Anterior cingulate cortex (tissue), 58 donors: ENCODE measurements around the gene F2.
"Not testable (repeated sequence)": the region's sequence is repeated elsewhere in the genome, so short reads cannot be mapped to it uniquely, and the experiment has no call there.

Experiments
- DNase-seq, 58 donors: peaks; one replicate each; lab custom pipeline; 2025; lab: John Stamatoyannopoulos, UW

Gene F2

DNA sequence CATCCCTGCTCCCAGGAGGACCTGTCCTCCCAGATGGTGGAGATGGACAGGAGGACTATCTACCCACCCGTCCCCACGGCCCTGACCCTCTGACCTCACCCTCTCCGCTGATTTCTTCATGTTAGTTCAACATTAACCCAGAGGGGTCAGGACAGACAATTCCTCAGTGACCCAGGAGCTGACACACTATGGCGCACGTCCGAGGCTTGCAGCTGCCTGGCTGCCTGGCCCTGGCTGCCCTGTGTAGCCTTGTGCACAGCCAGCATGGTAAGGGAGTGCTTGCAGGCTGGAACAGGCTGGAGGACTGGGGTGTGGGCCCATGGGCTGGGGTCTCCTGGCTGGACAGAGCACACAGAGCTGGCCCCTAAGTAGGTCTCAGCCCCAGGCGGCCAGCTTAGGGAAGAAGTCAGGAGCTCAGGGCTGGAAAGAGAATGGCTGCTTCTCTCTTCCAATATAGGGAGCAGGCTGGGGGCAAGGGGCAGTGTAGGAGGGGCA, at the start of gene F2:
TSS of gene F2 (plus strand) at position 166 of the 495 bp plus-strand sequence. CDS start at position 189, 23 bp downstream.
- no peak for DNase-seq

DNA sequence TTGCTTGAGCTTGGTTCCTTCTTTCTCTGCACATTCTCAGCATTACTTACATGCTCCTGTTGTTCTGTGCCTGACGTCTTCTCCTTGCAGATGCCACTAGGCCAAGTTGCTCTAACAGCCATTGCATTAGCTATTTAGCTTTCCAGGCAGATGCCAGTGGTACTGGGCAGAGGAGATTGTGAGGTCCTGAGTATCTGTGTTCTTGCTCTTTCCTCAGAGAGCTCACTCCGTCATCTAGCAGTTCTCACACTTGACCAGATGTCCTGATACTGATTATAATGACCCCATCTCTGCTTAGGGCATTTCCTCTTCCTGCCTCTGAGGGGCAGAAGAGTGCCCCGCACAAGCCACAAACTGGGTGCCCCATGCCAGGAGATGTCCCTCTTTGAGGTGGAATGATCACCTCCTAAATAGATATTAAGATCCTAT, 49.3 kb upstream of the F2 start:
- peak in 1 of 58 donors; percentile 24 for DNase-seq

DNA sequence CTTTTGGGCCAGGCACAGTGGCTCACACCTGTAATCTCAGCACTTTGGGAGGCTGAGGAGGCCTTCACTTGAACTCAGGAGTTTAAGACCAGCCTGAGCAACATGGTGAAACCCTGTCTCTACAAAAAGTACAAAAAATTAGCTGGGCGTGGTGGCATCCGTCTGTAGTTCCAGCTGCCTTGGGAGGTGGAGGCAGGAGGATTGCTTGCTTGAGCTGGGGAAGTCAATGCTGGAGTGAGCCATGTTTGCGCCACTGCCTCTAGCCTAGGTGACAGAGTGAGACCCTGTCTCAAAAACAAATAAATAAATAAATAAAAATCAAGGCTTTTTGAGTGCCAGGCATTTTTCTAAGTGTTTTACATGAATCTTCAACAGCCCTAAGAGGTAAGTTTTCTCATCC, 48.5 kb upstream of the F2 start:
- not testable (repeated sequence) for DNase-seq

DNA sequence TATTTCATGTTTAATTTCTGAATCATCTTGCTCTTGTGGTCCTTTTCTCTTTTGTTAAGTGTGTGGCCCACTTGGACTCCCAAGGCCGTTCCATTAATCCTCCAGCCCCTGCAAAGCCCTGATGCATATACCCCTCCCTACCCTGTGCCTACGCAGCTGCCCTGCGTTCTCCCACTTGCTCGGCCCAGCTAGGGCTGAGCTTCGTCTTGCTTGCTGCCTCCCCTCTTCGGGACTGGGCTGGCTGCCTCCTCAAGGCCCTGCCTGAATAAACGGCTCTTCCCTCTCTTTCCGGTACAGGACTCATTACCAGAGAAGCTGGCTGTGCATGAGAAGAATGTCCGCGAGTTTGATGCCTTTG, 47.1 kb upstream of the F2 start:
- no peak for DNase-seq

DNA sequence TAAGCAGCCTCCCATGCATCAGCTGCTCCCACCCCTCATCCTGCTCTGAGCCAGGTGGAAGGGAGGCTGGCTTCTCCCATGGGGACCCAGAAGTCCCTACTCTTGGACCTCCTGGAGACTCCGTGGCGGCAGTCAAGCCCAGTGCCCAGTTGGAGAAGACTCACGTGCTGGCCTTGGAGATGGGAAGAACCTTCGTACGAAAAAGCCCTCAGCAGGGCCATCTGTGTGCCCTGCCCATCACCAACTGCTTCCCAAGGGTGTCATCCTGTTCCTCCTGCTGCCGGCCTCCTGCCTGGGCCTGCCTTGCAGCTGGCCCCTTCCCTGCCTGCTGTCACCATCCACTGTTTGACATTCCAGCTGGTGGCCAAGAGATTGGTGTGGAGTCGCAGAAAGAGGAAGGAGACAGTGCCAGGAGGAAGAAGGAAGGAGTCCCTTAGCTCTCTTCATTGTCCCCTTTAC, 46.6 kb upstream of the F2 start:
- no peak for DNase-seq

DNA sequence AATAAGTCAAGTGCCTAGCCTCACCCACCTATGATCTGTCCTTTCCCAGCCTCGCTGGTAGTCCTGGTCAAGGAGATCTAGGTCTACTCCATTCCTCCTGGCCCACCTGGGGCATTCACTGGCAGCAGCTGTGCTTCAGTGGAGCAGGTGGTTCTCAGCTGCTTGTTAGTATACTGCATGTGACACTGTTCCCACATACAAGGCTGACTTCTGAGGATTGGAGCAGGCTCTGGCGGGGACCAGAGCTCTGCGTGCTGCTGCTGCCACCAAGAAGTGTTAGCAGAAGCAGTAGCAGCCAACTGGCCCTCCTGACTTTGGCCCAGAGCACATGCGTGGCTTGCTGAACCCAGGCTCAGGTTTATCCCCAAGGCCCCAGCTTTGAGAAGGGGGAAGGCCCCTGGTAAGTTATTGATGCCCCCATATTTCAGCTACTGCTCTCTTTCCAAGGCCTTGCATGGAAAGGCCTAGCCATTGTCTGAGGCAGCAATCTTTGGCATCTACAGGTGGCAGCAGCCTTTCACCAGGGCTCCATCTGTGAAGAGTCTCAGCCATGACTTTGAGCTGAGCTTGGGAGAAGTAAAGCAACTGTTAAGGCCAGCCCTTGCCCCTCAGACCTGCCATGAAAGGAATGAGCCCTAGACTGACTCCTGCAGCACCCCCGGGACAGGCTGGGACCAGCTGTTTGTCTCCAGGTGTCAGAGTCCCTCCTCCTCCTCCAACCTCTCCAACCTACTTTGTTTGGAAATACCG, 45.1 kb upstream of the F2 start:
- no peak for DNase-seq

DNA sequence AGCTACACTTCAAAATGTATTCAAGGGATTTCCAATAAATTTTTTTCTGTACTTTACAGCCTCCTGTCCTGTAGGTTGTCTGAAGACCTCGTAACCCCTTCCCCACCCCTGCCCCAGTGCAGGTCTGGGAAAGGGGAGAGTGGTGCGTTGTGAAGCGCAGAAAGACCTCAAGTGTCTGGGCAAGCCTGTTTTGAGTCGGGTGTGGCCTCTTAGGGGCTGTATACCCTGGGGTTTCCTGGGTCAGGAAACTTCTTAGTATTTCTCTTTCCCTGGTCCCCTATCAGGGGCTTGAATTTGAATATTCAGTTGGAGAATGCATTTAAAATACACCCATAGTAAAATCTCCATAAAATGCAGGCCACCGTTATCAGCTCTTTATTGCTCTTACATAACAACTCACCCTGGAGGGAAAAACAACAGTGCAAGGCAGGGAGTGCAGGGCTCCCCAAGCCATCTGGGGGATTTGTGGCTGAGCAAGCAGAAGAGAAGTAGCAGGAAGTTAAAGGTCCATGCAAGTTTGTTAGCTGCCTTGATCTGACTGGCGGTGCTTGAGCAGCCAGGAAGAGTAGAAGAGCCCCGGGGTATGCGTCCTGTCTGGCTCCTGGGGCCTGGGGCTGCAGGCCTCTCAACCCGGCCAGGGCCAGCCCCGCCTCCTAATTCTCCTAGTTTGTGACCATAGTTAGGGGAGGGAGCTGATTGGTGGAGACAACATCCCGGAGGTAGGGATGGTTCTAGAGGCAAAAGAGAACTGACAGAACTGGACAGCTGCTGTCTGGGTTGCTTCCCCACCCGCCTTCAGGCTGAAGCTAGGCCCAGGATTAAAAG, 44.3 kb upstream of the F2 start:
- DNase-seq: peak in 1 of 58 donors; percentile 45

DNA sequence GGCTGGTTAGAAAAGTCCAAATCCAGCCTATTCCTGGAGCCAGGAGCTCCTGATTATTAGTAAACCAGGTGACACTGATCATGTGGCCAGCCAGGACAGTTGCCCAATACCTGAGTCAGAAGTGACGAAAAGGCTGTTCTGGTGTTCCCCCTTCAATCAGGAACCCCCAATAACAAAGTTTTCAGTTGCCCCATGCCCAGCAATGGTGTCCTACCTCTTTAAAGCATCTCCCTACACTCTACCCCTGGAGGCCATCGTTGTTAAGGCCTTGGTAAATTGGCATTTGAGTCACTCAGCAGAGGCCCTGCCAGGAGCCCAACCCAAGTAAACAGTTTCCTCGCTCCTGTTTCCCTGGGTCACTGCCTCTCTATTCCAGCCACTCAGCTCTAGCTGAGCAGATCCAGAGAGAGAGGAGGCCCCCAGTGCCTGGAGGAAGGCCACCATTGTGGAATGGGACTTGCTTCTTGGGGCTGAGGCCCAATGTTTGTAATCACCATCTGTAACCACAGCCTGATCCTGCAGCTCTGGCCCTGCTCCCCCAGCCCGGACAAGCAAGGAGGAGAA, 43.6 kb upstream of the F2 start:
- peak in 30 of 58 donors; percentile 18 to 84 (median 51) for DNase-seq

DNA sequence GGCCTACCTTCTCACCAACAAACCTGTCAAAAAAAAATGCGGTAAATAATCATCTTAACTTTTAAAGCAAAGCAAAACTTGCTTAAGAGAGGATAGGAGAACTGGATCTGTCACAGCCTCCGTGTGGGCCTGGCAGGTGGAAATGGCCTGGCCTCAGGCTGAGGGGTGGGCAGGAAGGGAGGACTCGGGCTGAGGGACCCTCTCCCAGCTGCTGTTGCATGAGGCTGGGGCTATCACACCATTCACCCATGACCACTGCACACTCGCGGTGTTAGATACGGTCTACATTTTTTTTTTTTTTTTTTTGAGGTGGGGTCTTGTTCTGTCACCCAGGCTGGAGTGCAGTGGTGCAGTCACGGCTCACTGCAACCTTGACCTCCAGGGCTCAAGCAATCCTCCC, 43.1 kb upstream of the F2 start:
- DNase-seq: no peak

DNA sequence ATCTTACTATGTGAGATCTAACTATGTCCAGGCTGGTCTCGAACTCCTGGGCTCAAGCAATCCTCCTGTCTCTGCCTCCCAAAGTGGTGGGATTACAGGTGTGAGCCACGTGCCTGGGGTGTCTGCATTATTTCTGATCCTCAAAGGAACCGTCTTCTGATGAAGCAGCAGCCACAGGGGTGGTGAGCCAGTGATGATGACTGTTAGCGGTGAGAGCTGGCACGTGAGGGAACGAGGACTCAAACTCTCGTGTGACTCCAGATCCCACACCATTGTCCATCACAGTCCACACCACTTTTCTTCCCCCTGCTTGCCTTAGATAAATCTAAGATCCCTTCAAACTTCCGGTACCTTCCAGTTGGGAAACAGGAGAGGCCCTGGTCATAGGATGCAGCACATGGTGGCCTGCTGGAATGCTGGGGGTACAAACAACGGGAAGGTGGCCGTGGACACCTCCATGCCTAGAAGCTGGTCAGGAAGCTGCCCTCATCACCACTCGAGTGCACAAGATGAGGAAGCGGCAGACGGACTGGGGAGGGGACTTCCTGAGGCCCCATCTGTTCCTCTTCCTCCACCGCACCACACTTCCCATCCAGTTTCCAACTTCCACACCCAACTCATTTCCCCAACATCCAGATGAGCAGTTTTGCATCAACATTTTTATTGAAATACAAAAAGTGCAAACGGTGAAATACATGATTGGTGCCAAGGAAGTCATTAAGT, 42.4 kb upstream of the F2 start:
- DNase-seq: peak in 1 of 58 donors; percentile 15

DNA sequence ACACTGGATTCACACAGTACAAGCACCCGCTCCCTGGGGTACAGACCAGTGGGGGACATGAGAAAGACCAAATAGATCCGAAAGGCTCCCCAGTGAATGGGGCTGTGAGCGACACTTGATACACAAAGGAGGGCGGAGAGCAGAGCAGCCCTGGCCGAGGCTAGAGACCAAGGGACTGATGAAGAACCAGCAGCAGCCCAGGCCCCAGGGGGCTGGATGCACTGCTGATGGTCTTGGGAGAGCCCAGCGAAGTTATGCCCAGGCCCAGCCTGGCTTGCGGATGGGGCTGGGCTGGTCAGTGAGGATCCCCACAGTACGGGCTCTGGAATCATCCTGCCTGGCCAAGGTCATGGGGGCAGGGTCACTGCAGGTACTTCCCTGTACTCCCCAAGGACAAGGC, 41.8 kb upstream of the F2 start:
- no peak for DNase-seq

DNA sequence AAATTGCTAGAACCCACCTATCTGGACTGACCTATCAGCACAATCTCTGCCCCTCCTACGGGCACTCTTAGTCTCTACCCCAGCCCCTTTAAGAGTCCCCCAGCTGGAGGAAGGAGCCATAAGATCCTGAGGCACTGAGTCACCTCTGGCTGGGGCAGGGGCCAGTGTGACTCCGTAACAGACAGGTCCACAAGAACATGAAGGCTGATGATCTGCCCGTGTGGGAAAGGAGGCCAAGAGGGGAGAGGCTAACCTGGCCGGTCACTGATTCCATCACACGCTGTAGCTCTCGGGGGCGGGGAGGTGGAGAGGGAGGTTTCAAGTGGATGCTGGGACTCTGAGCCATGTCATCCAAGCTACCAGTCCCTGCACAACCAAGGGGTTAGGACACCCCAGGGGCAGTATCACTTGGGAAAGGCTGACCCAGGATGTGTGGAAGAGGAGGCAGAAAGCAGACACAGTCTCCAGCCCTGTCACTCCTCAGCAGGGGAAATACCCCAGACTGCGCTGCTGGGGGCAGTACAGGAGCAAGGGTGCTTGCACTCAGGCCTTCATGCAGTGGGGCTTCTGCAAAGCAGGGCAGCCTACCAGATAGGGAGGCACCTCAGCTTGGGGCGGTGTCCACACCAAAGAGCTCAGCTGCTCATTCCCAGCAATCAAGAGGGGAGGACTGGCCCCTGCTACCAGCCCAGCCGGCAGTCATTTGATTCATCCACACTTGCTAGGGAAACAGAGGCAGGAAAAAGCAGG, 40.8 kb upstream of the F2 start:
- no peak for DNase-seq

DNA sequence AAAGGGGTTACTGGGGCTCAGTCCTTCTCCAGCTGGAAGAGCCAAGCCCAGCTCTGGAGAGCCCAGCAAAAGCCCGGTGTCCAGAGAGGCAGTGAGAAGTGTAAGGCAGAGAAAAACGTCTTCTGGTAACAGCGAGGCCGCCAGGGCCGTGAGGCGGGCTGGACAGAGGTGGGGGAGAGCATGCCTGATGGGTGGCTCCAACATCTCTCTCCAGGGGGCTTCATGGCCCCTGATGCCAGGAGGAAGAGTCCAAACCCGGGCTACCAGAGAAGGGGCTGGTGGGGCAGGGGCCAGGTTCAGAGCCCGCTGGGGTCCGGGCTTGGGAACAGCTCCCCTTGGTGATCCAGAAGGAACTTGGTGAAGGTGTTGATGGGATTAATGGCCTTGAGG, 40.3 kb upstream of the F2 start:
- DNase-seq: no peak

DNA sequence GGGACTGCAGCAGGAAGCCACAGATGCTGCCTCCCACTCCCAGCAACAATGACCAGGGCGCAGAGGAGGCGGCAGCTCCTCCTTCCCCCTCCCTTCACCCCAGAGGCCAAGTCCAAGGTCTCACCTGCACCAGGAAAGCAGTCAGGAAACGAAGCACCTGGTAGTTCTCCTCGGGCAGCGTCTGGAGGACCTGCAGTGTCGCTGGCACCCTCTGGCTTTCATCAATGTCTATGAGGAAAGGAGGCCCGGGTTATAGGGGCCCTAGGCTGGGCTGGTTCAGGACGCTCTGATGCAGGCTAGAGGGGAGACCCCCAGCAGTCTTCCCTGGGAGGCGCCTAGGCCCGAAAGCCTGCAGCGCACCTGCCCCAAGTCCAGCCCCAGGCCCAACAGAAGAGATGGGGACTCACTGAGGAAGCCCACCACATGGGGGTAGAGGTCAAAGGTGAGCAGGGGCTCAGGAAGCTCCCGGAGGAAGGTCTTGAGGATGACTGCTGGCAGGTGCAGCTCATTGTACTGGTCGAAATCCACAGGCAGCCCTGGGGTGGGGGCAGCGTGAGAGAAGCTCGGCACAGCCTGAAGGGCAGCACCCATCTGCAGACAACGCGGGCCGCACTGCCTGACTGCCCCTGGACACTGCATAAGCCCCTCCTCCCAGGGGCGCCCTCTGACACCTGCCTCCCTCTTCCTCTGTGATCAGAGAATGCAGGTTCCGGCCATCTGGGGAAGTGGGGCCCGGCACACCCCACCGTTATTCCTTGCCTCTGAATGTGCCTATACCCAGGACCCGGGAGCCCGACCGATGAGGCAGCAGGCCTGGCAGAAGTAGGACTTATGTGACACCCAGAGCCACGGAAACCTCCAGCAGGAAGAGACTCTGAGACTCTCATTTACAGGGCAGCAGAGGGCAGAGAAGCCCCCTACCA, 39.5 kb upstream of the F2 start:
- no peak for DNase-seq

DNA sequence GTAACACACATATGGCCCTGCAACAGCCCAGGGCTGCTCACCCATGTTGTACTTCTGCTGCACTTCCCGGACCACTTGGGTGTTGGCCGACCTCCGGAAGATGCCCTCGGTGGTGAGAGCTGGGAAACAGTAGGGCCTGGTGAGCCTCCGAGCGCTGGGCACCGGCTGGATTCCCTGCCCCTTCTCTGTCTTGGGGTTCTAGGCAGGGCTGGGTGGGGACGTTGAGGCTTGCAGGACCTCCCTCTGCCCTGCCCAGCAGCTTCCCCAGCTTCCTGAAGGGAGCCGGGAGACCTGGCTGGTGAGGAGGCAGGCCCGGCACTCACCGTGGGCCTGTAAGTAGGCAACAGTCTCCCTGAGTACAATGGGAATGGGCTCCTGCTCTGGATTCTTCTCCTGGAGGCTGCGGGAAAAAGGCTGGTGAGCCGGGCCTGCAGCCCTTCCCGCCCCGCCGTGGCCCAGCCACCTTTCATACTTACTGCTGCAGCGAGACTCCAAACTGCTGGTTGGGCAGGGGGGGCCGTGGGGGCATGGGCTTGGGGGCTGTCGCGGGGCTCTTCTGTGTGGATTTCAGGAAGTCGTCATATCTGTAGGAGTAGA, 38.8 kb upstream of the F2 start:
- DNase-seq: no peak

DNA sequence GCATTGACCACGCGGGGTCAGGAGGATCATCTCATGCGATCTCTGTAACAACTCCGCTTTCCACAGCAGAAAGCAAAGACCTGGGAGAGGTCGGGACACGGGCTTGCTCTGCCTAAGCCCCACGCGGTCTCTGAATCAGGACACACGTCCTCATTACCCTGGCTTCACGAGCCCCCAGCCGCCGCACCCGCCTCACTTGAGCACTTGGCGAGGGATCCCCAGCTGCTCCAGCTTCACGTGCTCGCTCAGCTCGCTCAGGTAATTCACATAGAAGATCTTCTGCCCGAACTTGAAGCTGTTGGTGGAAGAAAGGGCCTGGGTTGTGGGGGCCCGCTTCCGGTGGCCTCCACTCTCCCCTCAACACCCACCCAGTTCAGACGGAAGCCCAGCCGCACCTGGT, 38.2 kb upstream of the F2 start:
- no peak for DNase-seq

DNA sequence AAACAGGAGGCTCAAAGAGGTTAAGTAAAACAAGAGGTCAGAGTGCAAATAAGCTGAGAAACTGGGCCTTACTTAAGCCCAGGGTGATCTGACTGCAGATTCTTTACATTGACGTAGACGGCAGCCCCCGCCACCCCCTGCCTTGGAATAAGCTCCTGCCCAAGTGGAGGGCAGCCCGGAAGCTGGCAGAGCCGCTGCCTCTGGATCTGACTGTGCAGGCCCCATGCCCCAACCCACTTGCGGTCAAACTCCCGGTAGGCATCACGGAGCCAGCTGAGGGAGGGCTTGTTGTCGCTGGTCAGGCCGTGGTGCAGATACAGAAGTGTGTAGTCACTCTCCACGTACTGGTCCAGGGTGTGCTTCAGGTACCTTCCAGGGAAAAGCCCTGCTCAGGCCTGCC, 37.2 kb upstream of the F2 start:
- no peak for DNase-seq
